Hypothalamus (tissue), 51 donors: ENCODE results near the gene KAZN.

ENCODE experiments used
- DNase-seq, 51 donors: peaks; one replicate each; lab custom pipeline; 2025; lab: John Stamatoyannopoulos, UW

KAZN gene

GRCh38 chr1:15089258-15089992 is 490.9 kb downstream of the KAZN start:
- peak in 1 of 51 donors; percentile 6 for DNase-seq

- DNase-seq, result peak in 3 of 51 donors; percentile 8 to 21 (median 8)
These were observed 491.9 kb downstream of the KAZN start for GRCh38 chr1:15090373-15090772.

- DNase-seq, result no peak
These were observed 495.6 kb downstream of the KAZN start for GRCh38 chr1:15094056-15094455.

GRCh38 chr1:15094719-15095495 is 496.4 kb downstream of the KAZN start:
- DNase-seq, result no peak

GRCh38 chr1:15095496-15095875 is 497.0 kb downstream of the KAZN start:
- no peak for DNase-seq

GRCh38 chr1:15096293-15096692 is 497.8 kb downstream of the KAZN start:
- DNase-seq, result no peak

- no peak for DNase-seq
These were observed 500.0 kb downstream of the KAZN start for GRCh38 chr1:15098176-15099125.

- DNase-seq, result no peak
These were observed 501.1 kb downstream of the KAZN start for GRCh38 chr1:15099441-15100120.

GRCh38 chr1:15100121-15100879 is 501.8 kb downstream of the KAZN start:
- DNase-seq, result peak in 32 of 51 donors; percentile 5 to 67 (median 26)

GRCh38 chr1:15100880-15101760 is 502.6 kb downstream of the KAZN start:
- DNase-seq, result no peak

- no peak for DNase-seq
These were observed 503.3 kb downstream of the KAZN start for GRCh38 chr1:15101801-15102200.

GRCh38 chr1:15102646-15103045 is 504.2 kb downstream of the KAZN start:
- DNase-seq, result no peak

- no peak for DNase-seq
These were observed 504.7 kb downstream of the KAZN start for GRCh38 chr1:15103211-15103610.

- no peak for DNase-seq
These were observed 505.4 kb downstream of the KAZN start for GRCh38 chr1:15103906-15104305.

GRCh38 chr1:15104768-15105167 is 506.3 kb downstream of the KAZN start:
- DNase-seq, result no peak

GRCh38 chr1:15106608-15107007 is 508.1 kb downstream of the KAZN start:
- no peak for DNase-seq

GRCh38 chr1:15107058-15107687 is 508.7 kb downstream of the KAZN start:
- DNase-seq, result no peak

GRCh38 chr1:15107911-15108310 is 509.4 kb downstream of the KAZN start:
- no peak for DNase-seq
